K562 (cell line): ENCODE results near the gene RPP21. TPM values are rescaled to one million over a fixed set of nuclear protein-coding genes. Genes with fewer than 3 reads are reported as not detected.
A peak's percentile ranks its signal among the peaks of the same experiment; 100 is the strongest.

Source experiments
- ATAC-seq: fragments of 200-7000 bp; cut with Tn5 transposase; 3 replicates; pipeline ENCODE4 v1.9.1; 2020; ENCODE audit warnings: moderate library complexity
- BruUV-seq: library from RNA; stranded (reverse); fragments of 400-500 nt; replicated peaks from 2 replicates; lab custom pipeline; 2021; lab: Mats Ljungman, UMichigan
- CTCF ChIA-PET: fragments of 300-600 bp; formaldehyde crosslinking; extraction: SDS; loops from one replicate; lab custom pipeline; 2021; ENCODE audit warnings: low intra/inter-chr PET ratio; lab: Yijun Ruan, JAX
- POLR2A ChIA-PET: fragments of 300-600, 350-650 bp; sonication (Branson Sonifier 250); formaldehyde crosslinking; extraction: SDS; loops from one replicate; lab custom pipeline; 2021; ENCODE audit warnings: antibody characterized with exemption, inconsistent platforms; lab: Yijun Ruan, JAX
- DNase-seq, 4 experiments: peaks; one replicate each; pipeline versions ENCODE4 v3.0.0 to v3.0.0-alpha.2; 2011 to 2018; ENCODE audit warnings: low spot score in 3 of 4, mixed read lengths in 3 of 4; ENCODE audit errors: extremely low read depth in 1 of 4
- FAIRE-seq: peaks from 2 replicates; lab custom pipeline; 2011; peaks lifted over from hg19 to GRCh38; lab: Jason Lieb, UNC
- H2AFZ ChIP-seq: 2 replicates; pipeline ENCODE4 v1.6.0; 2011; ENCODE audit warnings: low read depth, low read length, control low read depth, inconsistent platforms
- H3K27ac ChIP-seq: fragments of 200-600 bp; 3 replicates; pipeline ENCODE4 v1.8.0; 2011; ENCODE audit warnings: low read depth, mild to moderate bottlenecking, control low read depth, inconsistent platforms, low read length, moderate library complexity, mixed read lengths; ENCODE audit errors: extremely low read depth
- H3K27me3 ChIP-seq, 2 experiments: fragments of 300-600 bp in 1 of 2; 2 replicates in 1 of 2; 3 replicates in 1 of 2; pipeline versions ENCODE4 v1.6.0 to v1.8.0; 2011; ENCODE audit warnings: inconsistent platforms in 2 of 2, low read length in 2 of 2, mild to moderate bottlenecking in 1 of 2, mixed read lengths in 1 of 2, moderate library complexity in 1 of 2; ENCODE audit not compliant: control insufficient read depth in 2 of 2, insufficient read depth in 2 of 2
- H3K36me3 ChIP-seq: fragments of 300-600 bp; 3 replicates; pipeline ENCODE4 v1.8.0; 2011; ENCODE audit warnings: mild to moderate bottlenecking, low read length, inconsistent platforms; ENCODE audit not compliant: control insufficient read depth, insufficient read depth
- H3K4me1 ChIP-seq, 2 experiments: fragments of 200-600 bp in 1 of 2; replicated peaks in 1 of 2; 2 replicates in 1 of 2; 3 replicates in 1 of 2; pipeline versions ENCODE4 v1.5.1 to v1.8.0; 2011; ENCODE audit warnings: inconsistent platforms in 2 of 2, low read length in 2 of 2, mild to moderate bottlenecking in 1 of 2, mixed read lengths in 1 of 2, moderate library complexity in 1 of 2; ENCODE audit not compliant: control insufficient read depth in 2 of 2, insufficient read depth in 2 of 2
- H3K4me2 ChIP-seq: 2 replicates; pipeline ENCODE4 v1.6.1; 2011; ENCODE audit warnings: low read length, control low read depth, inconsistent platforms, mixed read lengths; ENCODE audit not compliant: insufficient read depth
- H3K4me3 ChIP-seq: fragments of 200-600 bp; sonication (generic), shearing (Covaris generic); 2 replicates; pipeline ENCODE4 v1.5.1; 2016; ENCODE audit warnings: control low read depth, inconsistent platforms
- H3K79me2 ChIP-seq: fragments of 200-600 bp; 3 replicates; pipeline ENCODE4 v1.8.0; 2011; ENCODE audit warnings: low read length, inconsistent platforms; ENCODE audit not compliant: control insufficient read depth, insufficient read depth
- H3K9ac ChIP-seq, 2 experiments: 2 replicates each; pipeline versions ENCODE4 v1.6.0 to v1.6.1; 2011; ENCODE audit warnings: low read depth in 2 of 2, low read length in 2 of 2, control low read depth in 1 of 2, inconsistent platforms in 1 of 2, mild to moderate bottlenecking in 1 of 2, mixed read lengths in 1 of 2; ENCODE audit not compliant: insufficient read depth in 1 of 2
- H3K9me1 ChIP-seq: one replicate; pipeline ENCODE4 v1.6.0; 2011; ENCODE audit warnings: inconsistent platforms, mild to moderate bottlenecking, low read length, moderate library complexity; ENCODE audit not compliant: control insufficient read depth, insufficient read depth
- H3K9me3 ChIP-seq: replicated peaks from 2 replicates; pipeline ENCODE4 v1.5.1; 2011; ENCODE audit warnings: low read depth, low read length, inconsistent platforms; ENCODE audit not compliant: control insufficient read depth, insufficient read depth
- H4K20me1 ChIP-seq: replicated peaks from 2 replicates; pipeline ENCODE4 v1.6.1; 2011; ENCODE audit warnings: low read length, inconsistent platforms, mixed read lengths; ENCODE audit not compliant: control insufficient read depth, insufficient read depth
- CTBP1 ChIP-seq: fragments of 450-650 bp; IDR thresholded peaks from 2 replicates; pipeline ENCODE4 v1.6.1; 2016; ENCODE audit warnings: borderline replicate concordance
- ESRRB ChIP-seq: fragments of 250-450 bp; sonication (Bioruptor Pico); IDR thresholded peaks from 2 replicates; pipeline ENCODE4 v1.5.0; 2020; ENCODE audit warnings: mild to moderate bottlenecking, moderate library complexity, borderline replicate concordance
- FOXA1 ChIP-seq: fragments of 450-650 bp; IDR thresholded peaks from 2 replicates; pipeline ENCODE4 v1.6.1; 2016; ENCODE audit warnings: mild to moderate bottlenecking, borderline replicate concordance
- LARP7 ChIP-seq: fragments of 450-650 bp; IDR thresholded peaks from 2 replicates; pipeline ENCODE4 v1.6.1; 2016
- RAD21 ChIP-seq, 2 experiments: fragments of 250-450 bp in 1 of 2; fragments of 450-650 bp in 1 of 2; sonication (Bioruptor Pico) in 1 of 2; formaldehyde crosslinking in 1 of 2; IDR thresholded peaks in 1 of 2; conservative IDR thresholded peaks in 1 of 2; 2 replicates each; pipeline versions ENCODE4 v1.4.0 to v1.8.0; 2020 to 2022; ENCODE audit warnings: mild to moderate bottlenecking in 2 of 2, moderate library complexity in 1 of 2
- SUPT5H ChIP-seq: fragments of 450-650 bp; IDR thresholded peaks from 2 replicates; pipeline ENCODE4 v1.6.1; 2016
- TARDBP ChIP-seq: fragments of 450-650 bp; IDR thresholded peaks from 2 replicates; pipeline ENCODE4 v1.6.1; 2016
- TRIM28 ChIP-seq: fragments of 450-650 bp; IDR thresholded peaks from 2 replicates; pipeline ENCODE4 v1.6.1; 2017
- ZBTB7A ChIP-seq: IDR thresholded peaks from 2 replicates; pipeline ENCODE4 v1.6.1; 2011; ENCODE audit warnings: low read depth, mild to moderate bottlenecking, low read length, moderate library complexity, borderline replicate concordance; ENCODE audit not compliant: control insufficient read depth
- ZNF311 ChIP-seq: fragments of 250-450 bp; sonication (Bioruptor Pico); IDR thresholded peaks from 2 replicates; pipeline ENCODE4 v1.4.0; 2020; ENCODE audit warnings: mild to moderate bottlenecking, moderate library complexity
- ZNF589 ChIP-seq: fragments of 200-800 bp; sonication (Bioruptor generic); IDR thresholded peaks from 2 replicates; pipeline ENCODE4 v1.6.1; 2016; ENCODE audit warnings: low read depth, missing genetic modification characterization, missing compliant biosample characterization
- WGBS: fragments of 100-300 bp; shearing (Covaris generic); methylation state at CpG from one replicate; pipeline ENCODE4 v1.1.6; 2016; ENCODE audit warnings: low coverage, mixed read lengths; ENCODE audit not compliant: insufficient coverage; ENCODE audit errors: missing lambda C conversion rate; 5-methylcytosine and 5-hydroxymethylcytosine counted together
- in situ Hi-C: fragments of 300-500 bp; cut with MboI; formaldehyde crosslinking; loops from 4 replicates; pipeline ENCODE4 v1.15.0; 2018; ENCODE audit warnings: inconsistent platforms, mixed read lengths
- intact Hi-C: fragments of 100-400 bp; cut with micrococcal nuclease; formaldehyde crosslinking; loops from 2 replicates; pipeline ENCODE4 v1.14.2; 2022
- polyA plus RNA-seq, 8 experiments: library from polyadenylated mRNA; depleted of rRNA in 4 of 8; stranded (reverse) in 5 of 8; unstranded in 3 of 8; fragments of >200 nt; fragmentation: Nextera tagmentation in 2 of 8; fragmentation: Illumina TruSeq in 1 of 8; extraction: Ambion mirVana in 2 of 8; extraction: Trizol in 1 of 8; gene quantifications; 2 replicates each; pipeline versions ENCODE4 v1.2.1 to v1.2.3, GENCODE V29; 2011 to 2014; ENCODE audit warnings: inconsistent platforms in 1 of 8, missing spikeins in 1 of 8
- total RNA-seq, 7 experiments: library from RNA; depleted of rRNA in 6 of 7; stranded (reverse); fragments of >200 nt in 6 of 7; fragmentation: Illumina TruSeq in 2 of 7; extraction: Trizol in 2 of 7; gene quantifications; 2 replicates each; pipeline versions ENCODE4 v1.2.1 to v1.2.3, GENCODE V29; 2011 to 2021; ENCODE audit warnings: low replicate concordance in 1 of 7
- TF ChIP-seq, protein P1 (sequence below): IDR thresholded peaks from 2 replicates; pipeline ENCODE4 v1.6.1; 2011; ENCODE audit warnings: borderline replicate concordance, low read depth, mild to moderate bottlenecking, moderate library complexity, low read length; ENCODE audit not compliant: insufficient read depth, poor library complexity, severe bottlenecking
- TF ChIP-seq, protein P2 (sequence below), 3 experiments: fragments of 200-800 bp in 1 of 3; sonication (Bioruptor generic) in 1 of 3; sonication (generic) in 1 of 3; formaldehyde crosslinking in 1 of 3; IDR thresholded peaks; 2 replicates each; pipeline versions ENCODE4 v1.6.1 to v1.8.0; 2016 to 2022; ENCODE audit warnings: mild to moderate bottlenecking in 2 of 3, missing compliant biosample characterization in 2 of 3, missing genetic modification characterization in 2 of 3, missing genetic modification reagents in 1 of 3
- TF ChIP-seq, protein P3 (sequence below): fragments of 250-450 bp; sonication (Bioruptor Pico); IDR thresholded peaks from 2 replicates; pipeline ENCODE4 v1.5.0; 2020; ENCODE audit warnings: mild to moderate bottlenecking

Gene RPP21
- total and polyA plus RNA-seq, 9 of the 15 experiments (the other 6 are each of a cell fraction or from before 2014, with no cell fraction given) = 62.1 to 362 (median 166) TPM

DNA sequence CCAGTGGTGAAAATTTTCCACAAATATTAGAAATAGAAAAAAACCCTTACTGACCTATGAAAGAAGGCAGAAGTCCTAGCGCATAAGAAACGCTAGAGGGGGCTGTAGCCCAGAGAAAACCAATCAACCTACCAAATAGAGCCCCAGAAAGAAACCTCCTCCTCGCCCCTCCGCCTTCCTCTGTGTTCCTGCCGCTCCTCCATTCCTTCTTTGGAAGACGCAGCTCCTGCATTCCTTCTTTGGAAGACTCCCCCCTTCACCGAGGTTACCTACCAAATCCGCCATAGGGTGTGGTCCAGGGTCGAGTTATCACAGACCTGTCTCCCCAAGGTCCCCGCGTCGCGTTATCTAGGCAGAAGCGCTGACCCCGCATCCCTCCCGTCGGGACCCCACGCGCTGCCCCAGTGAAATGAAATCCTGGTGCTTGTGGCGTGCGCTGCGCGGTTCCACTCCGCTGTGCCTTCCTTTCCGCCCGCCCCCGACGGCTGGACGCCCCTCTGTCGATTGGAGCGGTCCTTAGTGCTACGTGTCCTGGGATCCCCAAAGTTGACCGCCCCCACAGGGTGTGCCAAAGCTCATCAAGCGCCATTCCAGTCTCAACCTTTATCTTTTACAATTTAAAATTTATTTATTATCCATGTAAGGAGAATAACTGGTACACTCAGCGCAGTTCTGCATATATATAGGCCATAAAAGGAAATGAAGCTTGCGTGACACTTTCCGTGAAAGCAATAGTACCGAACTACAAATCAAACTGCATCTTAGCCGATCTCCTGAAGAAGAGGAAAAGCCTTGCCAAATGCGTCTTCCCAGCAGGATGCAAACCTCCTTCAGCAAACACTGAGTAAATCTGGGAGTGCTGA is 13.0 kb downstream of the RPP21 start (continued):
- TF ChIP-seq, protein P1, sequence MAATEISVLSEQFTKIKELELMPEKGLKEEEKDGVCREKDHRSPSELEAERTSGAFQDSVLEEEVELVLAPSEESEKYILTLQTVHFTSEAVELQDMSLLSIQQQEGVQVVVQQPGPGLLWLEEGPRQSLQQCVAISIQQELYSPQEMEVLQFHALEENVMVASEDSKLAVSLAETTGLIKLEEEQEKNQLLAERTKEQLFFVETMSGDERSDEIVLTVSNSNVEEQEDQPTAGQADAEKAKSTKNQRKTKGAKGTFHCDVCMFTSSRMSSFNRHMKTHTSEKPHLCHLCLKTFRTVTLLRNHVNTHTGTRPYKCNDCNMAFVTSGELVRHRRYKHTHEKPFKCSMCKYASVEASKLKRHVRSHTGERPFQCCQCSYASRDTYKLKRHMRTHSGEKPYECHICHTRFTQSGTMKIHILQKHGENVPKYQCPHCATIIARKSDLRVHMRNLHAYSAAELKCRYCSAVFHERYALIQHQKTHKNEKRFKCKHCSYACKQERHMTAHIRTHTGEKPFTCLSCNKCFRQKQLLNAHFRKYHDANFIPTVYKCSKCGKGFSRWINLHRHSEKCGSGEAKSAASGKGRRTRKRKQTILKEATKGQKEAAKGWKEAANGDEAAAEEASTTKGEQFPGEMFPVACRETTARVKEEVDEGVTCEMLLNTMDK = peak; percentile 36
- peak; percentile 34; the same call in 1 of the 2 replicates for TF ChIP-seq ZBTB7A
- TF ChIP-seq CTBP1 = no peak
- no peak for TF ChIP-seq LARP7
- peak; percentile 29 to 62; a peak in 3 of 4 replicates for TF ChIP-seq RAD21 (CRISPR knock-in tag; conservative IDR thresholded peaks at IDR 0.05 in 1 of 2, IDR thresholded peaks at IDR 0.05 in 1 of 2)
- no peak for TF ChIP-seq SUPT5H

DNA sequence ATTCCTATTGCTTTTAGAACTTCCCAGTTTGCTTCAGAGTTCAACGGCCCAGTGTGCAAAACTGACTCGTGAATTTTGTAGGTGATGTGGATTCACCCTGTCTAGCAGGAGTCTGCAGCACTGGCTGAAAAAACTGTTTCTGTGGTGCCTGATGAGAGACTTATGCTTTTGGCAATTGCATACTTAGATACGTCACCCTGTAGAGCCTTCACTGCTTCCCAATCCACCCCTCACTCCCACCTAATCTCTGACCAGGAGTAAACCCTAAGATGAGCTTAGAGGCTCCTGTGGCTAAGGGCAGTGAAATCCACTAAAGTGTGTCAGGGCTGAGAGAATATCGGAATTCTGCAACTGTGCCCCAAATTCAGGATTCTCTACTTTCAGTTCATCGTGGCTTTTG is 14.3 kb downstream of the RPP21 start:
- Histone ChIP-seq H3K27me3 (peaks cover 27 to 31% of the 10 kb centered on the region in 2 experiments), H2AFZ (no peak overlapping the region), H3K4me1 (peaks cover 0 to 5% of the 10 kb centered on the region in 2 experiments; a peak in 3 of 5 replicates), H3K36me3 (no peaks in the 10 kb centered on the region), H3K79me2 (no peaks in the 10 kb centered on the region), H3K4me3 (no peak overlapping the region), H3K27ac (no peak overlapping the region), H3K9me3 (no peaks in the 10 kb centered on the region), H3K4me2 (no peak overlapping the region), H3K9ac (no peak overlapping the region), H3K9me1 (no peaks in the 10 kb centered on the region), H4K20me1 (no peaks in the 10 kb centered on the region)
- WGBS = 0% methylated on average over 5 of the region's 5 CpGs
- ATAC-seq (no peak), DNase-seq (no peak), FAIRE-seq (no peak)
- intact Hi-C loops = loop anchor here (5.0 kb wide), 1 partner anchor 93 kb away; no protein-coding TSS in a partner anchor
- in situ Hi-C loops = no loop called here
- CTCF ChIA-PET = no interaction called here
- no TSS peak for BruUV-seq
- POLR2A ChIA-PET = interaction anchor here (0.8 to 1.1 kb wide), 2 partner anchors 10 to 23 kb away, joined by 3 to 4 read pairs; no protein-coding TSS in a partner anchor
- TF ChIP-seq ESRRB = no peak
- TF ChIP-seq FOXA1 = no peak
- no peak for TF ChIP-seq ZNF589 (CRISPR knock-in tag)
- TF ChIP-seq ZNF311 (CRISPR knock-in tag) = no peak
- no peak for TF ChIP-seq TRIM28
- TF ChIP-seq, protein P2, sequence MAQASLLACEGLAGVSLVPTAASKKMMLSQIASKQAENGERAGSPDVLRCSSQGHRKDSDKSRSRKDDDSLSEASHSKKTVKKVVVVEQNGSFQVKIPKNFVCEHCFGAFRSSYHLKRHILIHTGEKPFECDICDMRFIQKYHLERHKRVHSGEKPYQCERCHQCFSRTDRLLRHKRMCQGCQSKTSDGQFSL (CRISPR knock-in tag; IDR thresholded peaks at IDR 0.05) = no peak
- TF ChIP-seq, protein P2 (tag; IDR thresholded peaks at IDR 0.05) = no peak
- TF ChIP-seq TARDBP = no peak
- TF ChIP-seq, protein P3, sequence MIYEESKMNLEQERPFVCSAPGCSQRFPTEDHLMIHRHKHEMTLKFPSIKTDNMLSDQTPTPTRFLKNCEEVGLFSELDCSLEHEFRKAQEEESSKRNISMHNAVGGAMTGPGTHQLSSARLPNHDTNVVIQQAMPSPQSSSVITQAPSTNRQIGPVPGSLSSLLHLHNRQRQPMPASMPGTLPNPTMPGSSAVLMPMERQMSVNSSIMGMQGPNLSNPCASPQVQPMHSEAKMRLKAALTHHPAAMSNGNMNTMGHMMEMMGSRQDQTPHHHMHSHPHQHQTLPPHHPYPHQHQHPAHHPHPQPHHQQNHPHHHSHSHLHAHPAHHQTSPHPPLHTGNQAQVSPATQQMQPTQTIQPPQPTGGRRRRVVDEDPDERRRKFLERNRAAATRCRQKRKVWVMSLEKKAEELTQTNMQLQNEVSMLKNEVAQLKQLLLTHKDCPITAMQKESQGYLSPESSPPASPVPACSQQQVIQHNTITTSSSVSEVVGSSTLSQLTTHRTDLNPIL (CRISPR knock-in tag) = no peak
